HepG2 (cell line): ENCODE data around the gene CEBPB. TPM values are rescaled to one million over a fixed set of nuclear protein-coding genes. Genes with fewer than 3 reads are reported as not detected.
A peak's percentile ranks its signal among the peaks of the same experiment; 100 is the strongest.

ENCODE experiments used
- CHD4 ChIP-seq: fragments of 200-600 bp; sonication (generic); IDR thresholded peaks from 2 replicates; pipeline ENCODE4 v1.7.0; 2017; ENCODE audit warnings: mild to moderate bottlenecking, low read length, borderline replicate concordance
- HNRNPH1 ChIP-seq: fragments of 200-400 bp; formaldehyde crosslinking; optimal IDR thresholded peaks from 2 replicates; pipeline ENCODE3; 2017; ENCODE audit warnings: mild to moderate bottlenecking, low read depth, low read length
- MIER2 ChIP-seq: IDR thresholded peaks from 2 replicates; pipeline ENCODE4 v1.6.1; 2016; ENCODE audit warnings: missing biosample characterization, missing genetic modification reagents
- SALL2 ChIP-seq: sonication (generic); formaldehyde crosslinking; IDR thresholded peaks from 2 replicates; pipeline ENCODE4 v1.8.1; 2023; ENCODE audit warnings: mild to moderate bottlenecking, missing genetic modification reagents, inconsistent platforms
- ZFP36L1 ChIP-seq: sonication (generic); formaldehyde crosslinking; IDR thresholded peaks from 2 replicates; pipeline ENCODE4 v1.8.0; 2022; ENCODE audit warnings: mild to moderate bottlenecking, missing genetic modification reagents, moderate library complexity
- ZNF292 ChIP-seq: sonication (generic); formaldehyde crosslinking; IDR thresholded peaks from 2 replicates; pipeline ENCODE4 v1.8.1; 2022; ENCODE audit warnings: mild to moderate bottlenecking, low read depth, missing genetic modification reagents, borderline replicate concordance
- ZSCAN22 ChIP-seq: sonication (generic); formaldehyde crosslinking; IDR thresholded peaks from 2 replicates; pipeline ENCODE4 v1.4.0; 2020; ENCODE audit warnings: mild to moderate bottlenecking, missing genetic modification reagents
- polyA plus RNA-seq, 8 experiments: library from polyadenylated mRNA; depleted of rRNA in 3 of 8; stranded (reverse) in 7 of 8; unstranded in 1 of 8; fragments of >200 nt; fragmentation: Illumina TruSeq in 4 of 8; extraction: Trizol in 4 of 8; gene quantifications; 2 replicates each; pipeline versions ENCODE4 v1.2.1 to v1.2.3, GENCODE V29; 2011 to 2016; ENCODE audit warnings: low read depth in 4 of 8, missing spikeins in 1 of 8, mixed read lengths in 1 of 8; ENCODE audit not compliant: insufficient read depth in 1 of 8
- total RNA-seq, 5 experiments: library from RNA; depleted of rRNA; stranded (reverse); fragments of >200 nt; fragmentation: Illumina TruSeq; extraction: Trizol; gene quantifications; 2 replicates each; pipeline ENCODE4 v1.2.3, GENCODE V29; 2016; ENCODE audit warnings: low read depth in 1 of 5
- TF ChIP-seq, protein P1 (sequence below): sonication (generic); formaldehyde crosslinking; IDR thresholded peaks from 2 replicates; pipeline ENCODE4 v1.4.0; 2020; ENCODE audit warnings: missing genetic modification reagents
- TF ChIP-seq, protein P2 (sequence below): sonication (generic); formaldehyde crosslinking; IDR thresholded peaks from 2 replicates; pipeline ENCODE4 v1.4.0; 2020; ENCODE audit warnings: missing genetic modification reagents
- TF ChIP-seq, protein P3 (sequence below): sonication (generic); formaldehyde crosslinking; IDR thresholded peaks from 2 replicates; pipeline ENCODE4 v1.4.0; 2020; ENCODE audit warnings: missing genetic modification reagents; ENCODE audit errors: not compliant biosample characterization
- TF ChIP-seq, protein P4 (sequence below): sonication (generic); formaldehyde crosslinking; IDR thresholded peaks from 2 replicates; pipeline ENCODE4 v1.5.1; 2020; ENCODE audit warnings: missing genetic modification reagents, mild to moderate bottlenecking, borderline replicate concordance
- TF ChIP-seq, protein P5 (sequence below), 2 experiments: fragments of 450-650 bp in 1 of 2; sonication (generic) in 1 of 2; formaldehyde crosslinking in 1 of 2; IDR thresholded peaks; 2 replicates each; pipeline versions ENCODE4 v1.6.1 to v1.8.0; 2016 to 2022; ENCODE audit warnings: antibody characterized with exemption in 1 of 2, mild to moderate bottlenecking in 1 of 2, missing genetic modification reagents in 1 of 2

The CEBPB gene
- total and polyA plus RNA-seq, 2 of the 13 experiments (the other 11 are each of a cell fraction or from before 2014, with no cell fraction given): 18.5 to 28.2 TPM

DNA sequence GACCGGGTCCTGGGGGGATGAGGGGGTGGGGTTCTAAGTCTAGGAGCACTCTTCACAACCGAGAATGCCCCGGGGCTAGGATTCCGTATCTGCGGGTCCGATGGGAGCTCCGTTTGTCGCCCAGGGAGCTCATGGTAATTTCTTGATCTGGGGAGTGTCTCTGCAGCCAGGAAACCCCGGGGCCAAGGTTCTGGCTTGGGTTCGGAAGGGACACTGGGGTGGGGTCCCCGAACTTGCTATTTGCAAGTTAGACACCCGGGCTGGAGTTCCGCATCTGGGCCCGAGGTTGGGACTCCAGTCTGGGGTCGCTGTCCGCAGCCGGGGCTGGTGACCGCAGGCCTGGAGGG, 37.5 kb upstream of the CEBPB start (continued):
- TF ChIP-seq, protein P1, sequence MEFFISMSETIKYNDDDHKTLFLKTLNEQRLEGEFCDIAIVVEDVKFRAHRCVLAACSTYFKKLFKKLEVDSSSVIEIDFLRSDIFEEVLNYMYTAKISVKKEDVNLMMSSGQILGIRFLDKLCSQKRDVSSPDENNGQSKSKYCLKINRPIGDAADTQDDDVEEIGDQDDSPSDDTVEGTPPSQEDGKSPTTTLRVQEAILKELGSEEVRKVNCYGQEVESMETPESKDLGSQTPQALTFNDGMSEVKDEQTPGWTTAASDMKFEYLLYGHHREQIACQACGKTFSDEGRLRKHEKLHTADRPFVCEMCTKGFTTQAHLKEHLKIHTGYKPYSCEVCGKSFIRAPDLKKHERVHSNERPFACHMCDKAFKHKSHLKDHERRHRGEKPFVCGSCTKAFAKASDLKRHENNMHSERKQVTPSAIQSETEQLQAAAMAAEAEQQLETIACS (CRISPR knock-in tag): no peak
- TF ChIP-seq ZSCAN22 (CRISPR knock-in tag) (no peak), MIER2 (CRISPR knock-in tag) (peak; percentile 38; the same call in 1 of the 2 replicates), CHD4 (no peak; the same call in 1 of the 2 replicates), SALL2 (CRISPR knock-in tag) (no peak), ZFP36L1 (CRISPR knock-in tag) (no peak), HNRNPH1 (no peak), ZNF292 (CRISPR knock-in tag) (no peak)
- TF ChIP-seq, protein P2, sequence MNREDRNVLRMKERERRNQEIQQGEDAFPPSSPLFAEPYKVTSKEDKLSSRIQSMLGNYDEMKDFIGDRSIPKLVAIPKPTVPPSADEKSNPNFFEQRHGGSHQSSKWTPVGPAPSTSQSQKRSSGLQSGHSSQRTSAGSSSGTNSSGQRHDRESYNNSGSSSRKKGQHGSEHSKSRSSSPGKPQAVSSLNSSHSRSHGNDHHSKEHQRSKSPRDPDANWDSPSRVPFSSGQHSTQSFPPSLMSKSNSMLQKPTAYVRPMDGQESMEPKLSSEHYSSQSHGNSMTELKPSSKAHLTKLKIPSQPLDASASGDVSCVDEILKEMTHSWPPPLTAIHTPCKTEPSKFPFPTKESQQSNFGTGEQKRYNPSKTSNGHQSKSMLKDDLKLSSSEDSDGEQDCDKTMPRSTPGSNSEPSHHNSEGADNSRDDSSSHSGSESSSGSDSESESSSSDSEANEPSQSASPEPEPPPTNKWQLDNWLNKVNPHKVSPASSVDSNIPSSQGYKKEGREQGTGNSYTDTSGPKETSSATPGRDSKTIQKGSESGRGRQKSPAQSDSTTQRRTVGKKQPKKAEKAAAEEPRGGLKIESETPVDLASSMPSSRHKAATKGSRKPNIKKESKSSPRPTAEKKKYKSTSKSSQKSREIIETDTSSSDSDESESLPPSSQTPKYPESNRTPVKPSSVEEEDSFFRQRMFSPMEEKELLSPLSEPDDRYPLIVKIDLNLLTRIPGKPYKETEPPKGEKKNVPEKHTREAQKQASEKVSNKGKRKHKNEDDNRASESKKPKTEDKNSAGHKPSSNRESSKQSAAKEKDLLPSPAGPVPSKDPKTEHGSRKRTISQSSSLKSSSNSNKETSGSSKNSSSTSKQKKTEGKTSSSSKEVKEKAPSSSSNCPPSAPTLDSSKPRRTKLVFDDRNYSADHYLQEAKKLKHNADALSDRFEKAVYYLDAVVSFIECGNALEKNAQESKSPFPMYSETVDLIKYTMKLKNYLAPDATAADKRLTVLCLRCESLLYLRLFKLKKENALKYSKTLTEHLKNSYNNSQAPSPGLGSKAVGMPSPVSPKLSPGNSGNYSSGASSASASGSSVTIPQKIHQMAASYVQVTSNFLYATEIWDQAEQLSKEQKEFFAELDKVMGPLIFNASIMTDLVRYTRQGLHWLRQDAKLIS (CRISPR knock-in tag): 0 out of 2 replicates have a peak, but pooled peaks have one; percentile 16
- TF ChIP-seq, protein P3, sequence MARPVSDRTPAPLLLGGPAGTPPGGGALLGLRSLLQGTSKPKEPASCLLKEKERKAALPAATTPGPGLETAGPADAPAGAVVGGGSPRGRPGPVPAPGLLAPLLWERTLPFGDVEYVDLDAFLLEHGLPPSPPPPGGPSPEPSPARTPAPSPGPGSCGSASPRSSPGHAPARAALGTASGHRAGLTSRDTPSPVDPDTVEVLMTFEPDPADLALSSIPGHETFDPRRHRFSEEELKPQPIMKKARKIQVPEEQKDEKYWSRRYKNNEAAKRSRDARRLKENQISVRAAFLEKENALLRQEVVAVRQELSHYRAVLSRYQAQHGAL (CRISPR knock-in tag): peak; percentile 72
- TF ChIP-seq, protein P4, sequence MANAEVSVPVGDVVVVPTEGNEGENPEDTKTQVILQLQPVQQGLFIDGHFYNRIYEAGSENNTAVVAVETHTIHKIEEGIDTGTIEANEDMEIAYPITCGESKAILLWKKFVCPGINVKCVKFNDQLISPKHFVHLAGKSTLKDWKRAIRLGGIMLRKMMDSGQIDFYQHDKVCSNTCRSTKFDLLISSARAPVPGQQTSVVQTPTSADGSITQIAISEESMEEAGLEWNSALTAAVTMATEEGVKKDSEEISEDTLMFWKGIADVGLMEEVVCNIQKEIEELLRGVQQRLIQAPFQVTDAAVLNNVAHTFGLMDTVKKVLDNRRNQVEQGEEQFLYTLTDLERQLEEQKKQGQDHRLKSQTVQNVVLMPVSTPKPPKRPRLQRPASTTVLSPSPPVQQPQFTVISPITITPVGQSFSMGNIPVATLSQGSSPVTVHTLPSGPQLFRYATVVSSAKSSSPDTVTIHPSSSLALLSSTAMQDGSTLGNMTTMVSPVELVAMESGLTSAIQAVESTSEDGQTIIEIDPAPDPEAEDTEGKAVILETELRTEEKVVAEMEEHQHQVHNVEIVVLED (CRISPR knock-in tag): no peak
- TF ChIP-seq, protein P5, sequence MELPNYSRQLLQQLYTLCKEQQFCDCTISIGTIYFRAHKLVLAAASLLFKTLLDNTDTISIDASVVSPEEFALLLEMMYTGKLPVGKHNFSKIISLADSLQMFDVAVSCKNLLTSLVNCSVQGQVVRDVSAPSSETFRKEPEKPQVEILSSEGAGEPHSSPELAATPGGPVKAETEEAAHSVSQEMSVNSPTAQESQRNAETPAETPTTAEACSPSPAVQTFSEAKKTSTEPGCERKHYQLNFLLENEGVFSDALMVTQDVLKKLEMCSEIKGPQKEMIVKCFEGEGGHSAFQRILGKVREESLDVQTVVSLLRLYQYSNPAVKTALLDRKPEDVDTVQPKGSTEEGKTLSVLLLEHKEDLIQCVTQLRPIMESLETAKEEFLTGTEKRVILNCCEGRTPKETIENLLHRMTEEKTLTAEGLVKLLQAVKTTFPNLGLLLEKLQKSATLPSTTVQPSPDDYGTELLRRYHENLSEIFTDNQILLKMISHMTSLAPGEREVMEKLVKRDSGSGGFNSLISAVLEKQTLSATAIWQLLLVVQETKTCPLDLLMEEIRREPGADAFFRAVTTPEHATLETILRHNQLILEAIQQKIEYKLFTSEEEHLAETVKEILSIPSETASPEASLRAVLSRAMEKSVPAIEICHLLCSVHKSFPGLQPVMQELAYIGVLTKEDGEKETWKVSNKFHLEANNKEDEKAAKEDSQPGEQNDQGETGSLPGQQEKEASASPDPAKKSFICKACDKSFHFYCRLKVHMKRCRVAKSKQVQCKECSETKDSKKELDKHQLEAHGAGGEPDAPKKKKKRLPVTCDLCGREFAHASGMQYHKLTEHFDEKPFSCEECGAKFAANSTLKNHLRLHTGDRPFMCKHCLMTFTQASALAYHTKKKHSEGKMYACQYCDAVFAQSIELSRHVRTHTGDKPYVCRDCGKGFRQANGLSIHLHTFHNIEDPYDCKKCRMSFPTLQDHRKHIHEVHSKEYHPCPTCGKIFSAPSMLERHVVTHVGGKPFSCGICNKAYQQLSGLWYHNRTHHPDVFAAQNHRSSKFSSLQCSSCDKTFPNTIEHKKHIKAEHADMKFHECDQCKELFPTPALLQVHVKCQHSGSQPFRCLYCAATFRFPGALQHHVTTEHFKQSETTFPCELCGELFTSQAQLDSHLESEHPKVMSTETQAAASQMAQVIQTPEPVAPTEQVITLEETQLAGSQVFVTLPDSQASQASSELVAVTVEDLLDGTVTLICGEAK (IDR thresholded peaks at IDR 0.05): no peak
- TF ChIP-seq, protein P5 (CRISPR knock-in tag; IDR thresholded peaks at IDR 0.05): 0 out of 2 replicates have a peak, but pooled peaks have one; percentile 6
